Small intestine (tissue), 7 donors: ENCODE data around the gene IQCN. TPM values are rescaled to one million over a fixed set of nuclear protein-coding genes. Genes with fewer than 3 reads are reported as not detected.

Experiments
- DNase-seq, 2 donors: peaks; one replicate each; pipeline versions ENCODE4 v3.0.0 to v3.0.0-alpha.2; 2013
- FAIRE-seq: peaks from 2 replicates; lab custom pipeline; 2012; peaks lifted over from hg19 to GRCh38; lab: Jason Lieb, UNC
- H3K27ac ChIP-seq, 3 donors: one replicate each; pipeline ENCODE4 v1.5.1; 2013; ENCODE audit warnings: low read length in 2 of 3, mild to moderate bottlenecking in 2 of 3, control low read depth in 1 of 3, inconsistent platforms in 1 of 3, low read depth in 1 of 3, moderate library complexity in 1 of 3
- H3K27me3 ChIP-seq, 3 donors: one replicate each; pipeline ENCODE4 v1.6.1; 2013; ENCODE audit warnings: low read length in 3 of 3, inconsistent platforms in 1 of 3; ENCODE audit not compliant: control insufficient read depth in 3 of 3, insufficient read depth in 3 of 3
- H3K36me3 ChIP-seq, 3 donors: one replicate each; pipeline ENCODE4 v1.6.1; 2013; ENCODE audit warnings: low read length in 3 of 3, inconsistent platforms in 1 of 3, low read depth in 1 of 3, mild to moderate bottlenecking in 1 of 3, moderate library complexity in 1 of 3; ENCODE audit not compliant: control insufficient read depth in 3 of 3, insufficient read depth in 2 of 3
- H3K4me1 ChIP-seq, 3 donors: one replicate each; pipeline ENCODE4 v1.6.1; 2013; ENCODE audit warnings: low read length in 2 of 3, inconsistent platforms in 1 of 3, low read depth in 1 of 3, mild to moderate bottlenecking in 1 of 3, moderate library complexity in 1 of 3; ENCODE audit not compliant: control insufficient read depth in 3 of 3, insufficient read depth in 2 of 3
- H3K4me3 ChIP-seq, 3 donors: one replicate each; pipeline ENCODE4 v1.5.1; 2013; ENCODE audit warnings: low read length in 3 of 3, control low read depth in 1 of 3, inconsistent platforms in 1 of 3, low read depth in 1 of 3, mild to moderate bottlenecking in 1 of 3, moderate library complexity in 1 of 3
- H3K9me3 ChIP-seq, 2 donors: one replicate each; pipeline ENCODE4 v1.6.1; 2013; ENCODE audit warnings: low read depth in 1 of 2, low read length in 1 of 2; ENCODE audit not compliant: control insufficient read depth in 2 of 2, insufficient read depth in 1 of 2
- WGBS, 3 donors: extraction: QIAGEN DNeasy Blood & Tissue Kit; methylation state at CpG; one replicate each; pipeline ENCODE4 v1.1.7; 2013; 5-methylcytosine and 5-hydroxymethylcytosine counted together
- polyA plus RNA-seq, 4 donors: library from polyadenylated mRNA; stranded (reverse) in 3 of 4; unstranded in 1 of 4; fragments of 200-250 nt in 3 of 4; fragments of 120-200 nt in 1 of 4; gene quantifications; one replicate each; pipeline versions ENCODE4 v1.2.1 to v1.2.3, GENCODE V29; 2013
- donor health status: healthy with polysubstance abuse.
- donor health status: control.
- donor health status: control.
- donor health status: Bipolar disorder and iron deficiency.
- donor health status: healthy.

The IQCN gene
- polyA plus RNA-seq, 4 donors, result 1.5 to 15.2 (median 4.9) TPM

DNA sequence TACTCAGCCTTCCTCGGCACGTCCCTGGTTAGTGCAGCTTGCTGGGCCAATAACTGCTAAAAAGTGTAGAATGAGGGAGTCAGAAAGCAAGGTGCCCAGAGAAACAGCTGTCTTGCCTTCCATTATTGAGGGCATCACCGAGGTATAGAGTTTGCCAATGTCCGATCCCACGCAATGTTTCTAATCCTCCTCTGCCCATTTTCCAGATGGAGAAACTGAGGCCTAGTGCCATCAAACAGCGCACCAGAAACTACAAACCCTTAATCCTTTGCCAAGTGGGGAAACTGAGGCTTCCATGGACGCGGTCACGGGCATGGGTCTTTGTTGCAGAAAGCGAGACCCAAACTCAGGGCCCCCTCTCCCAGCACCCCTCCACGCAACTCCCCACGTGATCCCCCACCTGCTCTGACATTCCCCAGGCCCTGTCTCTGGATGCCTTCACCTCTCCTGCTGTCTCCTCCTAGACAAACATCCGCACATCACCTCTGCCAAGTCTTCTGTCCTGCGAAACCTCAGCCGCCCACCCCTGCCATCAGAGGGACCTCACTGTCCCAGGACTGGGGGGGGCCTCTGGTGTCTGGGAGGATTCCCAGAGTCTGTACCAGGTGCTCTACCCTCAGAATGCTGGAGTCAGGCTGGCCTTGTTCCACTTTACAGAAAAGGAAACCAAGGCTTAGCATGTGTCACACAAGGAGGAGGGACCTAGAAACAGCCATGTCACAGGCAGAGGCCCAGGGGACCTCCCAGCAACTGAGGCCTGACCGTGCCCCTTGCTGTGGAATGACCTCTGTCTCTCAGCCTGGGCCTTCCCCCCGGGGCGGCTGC, 47.1 kb downstream of the IQCN start:
- 77 to 83% (median 79%) methylated on average over 18 of the region's 18 CpGs for WGBS, 3 donors

DNA sequence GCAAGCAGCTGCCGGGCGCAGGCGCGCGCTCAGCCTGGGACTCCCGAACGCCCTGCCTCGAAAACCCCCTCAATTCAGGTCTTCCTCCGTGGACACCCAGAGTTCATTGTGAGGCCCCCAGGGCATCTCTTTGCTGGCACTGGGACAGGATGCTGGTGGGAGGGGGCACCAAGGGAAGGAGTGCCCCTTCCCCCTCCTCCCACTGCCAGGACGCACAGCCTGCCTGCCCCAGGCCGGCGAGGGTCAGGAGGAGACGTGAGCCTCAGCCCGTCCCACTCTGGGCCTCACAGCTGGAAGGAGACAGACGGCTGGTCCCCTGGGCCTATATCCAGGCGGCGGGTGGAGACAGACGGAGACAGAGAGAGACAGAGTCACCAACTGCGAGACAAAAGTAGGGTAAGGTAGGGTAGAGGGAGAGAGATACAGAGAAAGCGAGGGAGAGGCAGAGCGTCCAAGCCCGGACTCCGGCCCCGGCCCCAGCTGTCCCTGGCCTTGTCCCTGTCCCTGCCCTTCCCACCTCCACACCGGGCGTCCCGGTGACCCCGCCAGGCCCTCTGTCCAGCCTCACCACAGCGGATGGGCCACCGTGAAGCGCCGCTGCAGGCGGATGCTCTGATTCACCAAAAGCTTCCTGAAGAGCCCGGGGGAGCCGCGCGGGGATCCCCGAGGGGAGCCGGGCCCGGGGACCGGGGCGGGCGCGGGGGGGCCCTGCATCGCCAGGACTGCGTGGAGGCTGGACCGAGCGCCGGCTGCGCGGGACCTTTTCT, 48.4 kb downstream of the IQCN start, which contains the start of gene PDE4C:
TSS of gene PDE4C (minus strand) at position 737 of the 767 bp plus-strand sequence. CDS start at position 714, 23 bp downstream.
- 2 to 5% (median 3%) methylated on average over 47 to 51 of the region's 51 CpGs for WGBS, 3 donors
- DNase-seq (no peak), FAIRE-seq (no peak)
- H3K36me3 ChIP-seq, result no peaks in the 10 kb centered on the region
- peaks cover 0 to 2% of the 10 kb centered on the region in 2 donors for H3K9me3 ChIP-seq
- H3K4me1 ChIP-seq, result peaks cover 0 to 25% (median 8%) of the 10 kb centered on the region in 3 donors
- peak within 1 kb of the TSS in 1 of 3 donors; percentile 31 for H3K4me3 ChIP-seq
- H3K27ac ChIP-seq, result peak within 1 kb of the TSS in 1 of 3 donors; percentile 33
- peaks cover 4 to 63% (median 19%) of the 10 kb centered on the region in 3 donors for H3K27me3 ChIP-seq

More for the DNA sequence above, 47.1 kb downstream of the IQCN start:
- H3K4me3 ChIP-seq, result no peak overlapping the region
- peaks cover 1 to 70% (median 23%) of the 10 kb centered on the region in 3 donors for H3K27me3 ChIP-seq
- FAIRE-seq, result no peak
- H3K36me3 ChIP-seq, result no peaks in the 10 kb centered on the region
- no peak overlapping the region for H3K27ac ChIP-seq
- H3K4me1 ChIP-seq, result peaks cover 0 to 21% (median 8%) of the 10 kb centered on the region in 3 donors
- DNase-seq, result no peak
- H3K9me3 ChIP-seq, result no peaks in the 10 kb centered on the region

DNA sequence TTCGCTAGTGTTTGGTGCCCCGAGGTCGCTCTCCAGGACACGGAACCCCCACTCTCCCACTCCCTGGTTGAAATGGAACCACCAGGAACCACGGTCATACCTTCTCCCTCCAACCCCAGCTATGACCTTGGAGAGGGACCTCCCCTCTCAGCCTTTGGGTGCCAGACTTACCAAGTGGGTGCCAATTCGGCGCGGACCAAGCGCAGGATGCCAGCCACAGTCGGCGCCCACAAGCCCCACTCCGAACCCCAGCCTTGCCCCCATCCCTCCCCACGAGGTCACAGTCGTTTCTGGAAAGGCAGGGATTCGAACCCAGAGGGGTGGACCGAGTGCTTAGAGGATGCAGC, 48.9 kb downstream of the IQCN start:
- H3K27ac ChIP-seq, result peak overlapping the region in 1 of 3 donors; percentile 33
- H3K36me3 ChIP-seq, result no peaks in the 10 kb centered on the region
- FAIRE-seq (no peak), DNase-seq (no peak)
- H3K4me3 ChIP-seq, result peak overlapping the region in 1 of 3 donors; percentile 31
- peaks cover 0 to 2% of the 10 kb centered on the region in 2 donors for H3K9me3 ChIP-seq
- 14 to 23% (median 17%) methylated on average over 16 of the region's 16 CpGs for WGBS, 3 donors
- peaks cover 4 to 62% (median 17%) of the 10 kb centered on the region in 3 donors for H3K27me3 ChIP-seq
- peaks cover 0 to 25% (median 8%) of the 10 kb centered on the region in 3 donors for H3K4me1 ChIP-seq

DNA sequence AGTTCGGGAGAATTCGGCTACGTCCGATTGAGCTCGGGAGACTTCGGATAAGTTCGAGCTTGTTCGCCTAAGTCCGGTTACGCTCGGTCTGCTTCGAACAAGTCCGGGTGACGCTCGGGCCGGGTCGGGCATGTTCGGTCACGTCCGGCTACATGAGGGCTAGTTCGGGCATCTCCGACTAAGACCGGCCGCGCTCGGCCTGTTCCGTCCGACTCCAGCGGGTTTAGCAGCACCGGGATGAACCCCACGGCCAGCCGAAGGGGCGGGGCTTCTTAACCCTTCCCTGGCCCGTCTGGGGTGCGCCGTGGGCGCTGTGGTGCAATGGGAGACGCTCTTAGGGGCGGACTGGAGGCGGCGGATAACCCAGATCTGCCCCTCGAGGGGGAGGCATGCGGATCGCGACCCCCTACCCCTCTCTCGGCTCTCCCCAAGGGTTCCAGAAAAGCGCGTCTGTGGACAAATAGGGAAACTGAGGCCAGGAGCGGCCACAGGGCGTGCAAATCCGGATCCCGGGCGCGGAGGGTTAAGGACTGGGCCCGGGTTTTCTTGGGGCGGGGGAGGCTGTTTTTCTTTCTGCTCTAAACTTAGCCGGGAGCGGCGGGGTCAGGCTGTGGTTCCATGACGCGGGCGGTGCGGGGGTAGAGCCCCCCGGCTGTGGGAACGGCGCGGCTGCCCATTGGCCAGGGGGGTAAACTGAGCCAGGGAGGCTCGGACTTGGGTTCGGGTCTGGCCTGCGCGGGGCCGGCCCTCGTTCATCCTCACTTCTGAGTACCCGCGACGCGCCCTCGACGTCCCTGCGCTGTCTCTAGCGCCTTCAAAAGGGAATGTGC, 49.5 kb downstream of the IQCN start:
- peak overlapping the region in 1 of 3 donors; percentile 33 for H3K27ac ChIP-seq
- DNase-seq (peak; percentile 96 to 97), FAIRE-seq (no peak)
- peaks cover 0 to 2% of the 10 kb centered on the region in 2 donors for H3K9me3 ChIP-seq
- H3K27me3 ChIP-seq, result peaks cover 4 to 59% (median 17%) of the 10 kb centered on the region in 3 donors
- peak overlapping the region; percentile 9 to 46 (median 36) for H3K4me3 ChIP-seq
- peaks cover 0 to 25% (median 8%) of the 10 kb centered on the region in 3 donors for H3K4me1 ChIP-seq
- 2 to 4% (median 4%) methylated on average over 68 to 81 of the region's 81 CpGs for WGBS, 3 donors
- H3K36me3 ChIP-seq, result no peaks in the 10 kb centered on the region

DNA sequence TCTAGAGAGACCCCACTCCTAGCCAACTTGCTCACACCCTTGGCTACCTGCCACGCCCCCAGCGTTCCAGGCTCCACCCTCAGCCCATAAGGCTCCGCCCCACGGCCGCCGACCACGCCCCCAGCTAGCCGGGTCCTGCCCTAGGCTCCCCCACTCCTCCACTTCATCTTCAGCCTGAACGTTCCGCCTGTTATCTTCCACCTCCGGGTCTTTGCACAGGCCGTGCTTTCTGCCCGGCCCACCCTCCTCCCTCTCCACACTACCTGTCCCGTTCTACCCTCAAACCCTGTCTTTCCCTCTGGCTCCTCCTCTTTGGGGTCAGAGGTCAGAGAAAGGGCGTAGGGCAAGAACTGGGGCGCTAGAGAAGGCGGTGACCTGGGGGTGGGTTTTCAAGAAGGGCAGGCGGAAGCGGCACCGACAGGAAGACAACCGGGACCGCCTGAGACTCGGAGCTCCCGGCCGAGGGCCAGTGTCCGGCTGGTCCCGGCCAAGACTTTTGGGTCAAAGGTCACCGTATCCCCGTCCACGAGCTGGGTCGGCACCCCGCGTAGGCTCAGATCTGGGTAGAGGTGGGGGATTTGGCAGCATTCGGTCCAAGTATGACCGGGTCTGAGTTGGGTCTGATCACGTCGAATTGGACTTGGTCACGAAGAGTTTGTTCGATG, 50.3 kb downstream of the IQCN start:
- Histone ChIP-seq H3K27me3 (peaks cover 4 to 57% (median 17%) of the 10 kb centered on the region in 3 donors), H3K4me1 (peaks cover 0 to 25% (median 8%) of the 10 kb centered on the region in 3 donors), H3K27ac (peak overlapping the region in 1 of 3 donors; percentile 53), H3K4me3 (peak overlapping the region in 2 of 3 donors; percentile 36 to 46), H3K9me3 (peaks cover 0 to 2% of the 10 kb centered on the region in 2 donors), H3K36me3 (no peaks in the 10 kb centered on the region)
- 4 to 6% (median 5%) methylated on average over 38 to 39 of the region's 39 CpGs for WGBS, 3 donors
- DNase-seq (peak; percentile 44 to 57), FAIRE-seq (no peak)

DNA sequence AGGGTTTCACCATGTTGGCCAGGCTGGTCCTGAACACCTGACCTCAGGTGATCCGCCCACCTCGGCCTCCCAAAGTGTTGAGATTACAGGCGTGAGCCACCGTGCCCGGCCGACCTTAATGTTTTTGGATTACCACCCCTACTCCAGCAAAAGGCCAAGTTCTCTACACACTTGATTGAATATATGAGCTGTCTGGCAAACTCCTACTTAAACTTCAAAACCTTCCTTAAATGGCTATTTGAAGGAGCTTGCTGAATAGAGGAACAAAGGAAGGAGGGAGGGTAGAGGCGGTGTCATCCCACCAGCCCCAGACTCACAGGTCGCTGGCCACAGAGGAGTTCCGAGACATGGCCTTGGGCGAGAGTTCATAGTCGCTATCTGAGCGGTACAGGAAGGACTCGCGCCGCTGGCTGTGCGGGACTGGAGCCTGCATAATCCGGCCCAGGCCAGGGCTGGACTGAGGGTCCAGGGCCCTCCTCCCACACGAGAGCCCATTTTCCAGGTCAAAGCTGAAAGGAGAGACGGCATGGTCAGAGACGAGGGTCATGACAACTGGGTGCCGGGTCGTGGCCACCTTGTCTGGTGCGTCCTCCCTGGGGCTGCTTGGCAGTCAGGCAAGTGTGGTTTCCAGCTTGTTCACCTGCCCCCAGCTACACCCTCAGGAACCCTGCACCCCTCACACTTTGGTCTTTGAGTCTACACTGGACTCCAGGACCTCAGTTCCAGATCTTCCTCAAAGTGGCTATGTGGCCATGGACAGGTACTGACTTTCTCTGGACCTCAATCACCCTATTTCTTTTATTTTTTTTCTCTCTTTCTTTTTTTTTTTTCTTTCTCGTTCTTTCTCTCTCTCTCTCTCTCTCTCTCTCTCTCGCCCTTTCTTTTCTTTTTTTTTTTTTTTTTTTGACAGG, 52.2 kb downstream of the IQCN start:
- Histone ChIP-seq H3K27me3 (peaks cover 4 to 41% (median 17%) of the 10 kb centered on the region in 3 donors), H3K9me3 (peaks cover 0 to 6% of the 10 kb centered on the region in 2 donors), H3K27ac (no peak overlapping the region), H3K4me3 (no peak overlapping the region), H3K4me1 (peaks cover 0 to 25% (median 8%) of the 10 kb centered on the region in 3 donors), H3K36me3 (no peaks in the 10 kb centered on the region)
- DNase-seq, result no peak
- no peak for FAIRE-seq
- WGBS, 3 donors, result 78 to 86% (median 83%) methylated on average over 24 to 25 of the region's 25 CpGs
